HG02970 (cell line): ENCODE data around the gene SLX9.
A peak's percentile ranks its signal among the peaks of the same experiment; 100 is the strongest.
"Not testable (repeated sequence)": the region's sequence is repeated elsewhere in the genome, so short reads cannot be mapped to it uniquely, and the experiment has no call there.

Experiments
- ATAC-seq: cut with Tn5 transposase; IDR thresholded peaks from one replicate; pipeline ENCODE4 v1.9.1; 2021; ENCODE audit warnings: mild to moderate bottlenecking, moderate library complexity, moderate number of reproducible peaks; ENCODE audit not compliant: unreplicated experiment, low FRiP score

The SLX9 gene

GRCh38 chr21:44928500-44929241 lies 11.2 kb upstream of the SLX9 start:
- not testable (repeated sequence) for ATAC-seq

GRCh38 chr21:44929242-44929798 lies 10.5 kb upstream of the SLX9 start:
- no peak for ATAC-seq

- no peak for ATAC-seq
Measured at GRCh38 chr21:44929799-44930542, 9.9 kb upstream of the SLX9 start.

- ATAC-seq: no peak
Measured at GRCh38 chr21:44930543-44930981, 9.3 kb upstream of the SLX9 start.

- no peak for ATAC-seq
Measured at GRCh38 chr21:44931137-44931500, 8.7 kb upstream of the SLX9 start.

GRCh38 chr21:44931501-44932407 lies 8.1 kb upstream of the SLX9 start:
- no peak for ATAC-seq

- no peak for ATAC-seq
Measured at GRCh38 chr21:44932408-44933181, 7.2 kb upstream of the SLX9 start.

- ATAC-seq: no peak
Measured at GRCh38 chr21:44933199-44933917, 6.5 kb upstream of the SLX9 start.

GRCh38 chr21:44933918-44934260 lies 5.9 kb upstream of the SLX9 start:
- ATAC-seq: no peak

GRCh38 chr21:44934276-44934675 lies 5.6 kb upstream of the SLX9 start:
- no peak for ATAC-seq

GRCh38 chr21:44934797-44935532 lies 4.9 kb upstream of the SLX9 start:
- no peak for ATAC-seq

GRCh38 chr21:44935533-44935927 lies 4.3 kb upstream of the SLX9 start:
- no peak for ATAC-seq

- ATAC-seq: no peak
Measured at GRCh38 chr21:44938772-44939531, 877 bp upstream of the SLX9 start.

- peak; percentile 39 for ATAC-seq
Measured at GRCh38 chr21:44940116-44940631, 345 bp downstream of the SLX9 start.

GRCh38 chr21:44941567-44941966 lies 1.7 kb downstream of the SLX9 start:
- no peak for ATAC-seq

GRCh38 chr21:44942566-44942965 lies 2.7 kb downstream of the SLX9 start:
- no peak for ATAC-seq

- no peak for ATAC-seq
Measured at GRCh38 chr21:44943005-44943685, 3.3 kb downstream of the SLX9 start.
